BJ (cell line): ENCODE data around the gene ABCB1. TPM values are rescaled to one million over a fixed set of nuclear protein-coding genes. Genes with fewer than 3 reads are reported as not detected.

Source experiments
- CTCF ChIA-PET: fragments of 350-600 bp; formaldehyde crosslinking; extraction: SDS; loops from one replicate; lab custom pipeline; 2021; ENCODE audit warnings: antibody characterized with exemption, inconsistent platforms; lab: Yijun Ruan, JAX
- POLR2A ChIA-PET: fragments of 300-600 bp; sonication (Branson Sonifier 250); formaldehyde crosslinking; extraction: SDS; loops from one replicate; lab custom pipeline; 2021; ENCODE audit warnings: antibody characterized with exemption; lab: Charles Lee
- DNase-seq: peaks from one replicate; pipeline ENCODE4 v3.0.0-alpha.2; 2011; ENCODE audit warnings: low read depth
- H3K27me3 ChIP-seq: 2 replicates; pipeline ENCODE4 v1.6.0; 2011; ENCODE audit warnings: low read length; ENCODE audit not compliant: control insufficient read depth, insufficient read depth
- H3K36me3 ChIP-seq: 2 replicates; pipeline ENCODE4 v1.5.1; 2011; ENCODE audit warnings: low read length; ENCODE audit not compliant: control insufficient read depth, insufficient read depth
- H3K4me3 ChIP-seq: 2 replicates; pipeline ENCODE4 v1.5.1; 2011; ENCODE audit warnings: low read depth, mild to moderate bottlenecking, control low read depth, low read length
- CTCF ChIP-seq: IDR thresholded peaks from 2 replicates; pipeline ENCODE4 v1.5.1; 2011; ENCODE audit warnings: low read depth, mild to moderate bottlenecking, control low read depth, inconsistent platforms, low read length, moderate library complexity; ENCODE audit not compliant: insufficient read depth
- polyA plus RNA-seq: library from polyadenylated mRNA; depleted of rRNA; stranded (reverse); fragments of >200 nt; gene quantifications from 2 replicates; pipeline ENCODE4 v1.2.3, GENCODE V29; 2011

ABCB1 gene
- polyA plus RNA-seq, 1 experiment: 0.25 TPM

- H3K4me3 ChIP-seq: no peak overlapping the region
- ChIA-PET POLR2A (interaction anchor here (0.6 kb wide), 2 partner anchors 15 to 31 kb away, joined by 3 to 4 read pairs; partner anchors contain the start of gene ABCB1), CTCF (no interaction called here)
- TF ChIP-seq CTCF: no peak
- H3K27me3 ChIP-seq: no peaks in the 10 kb centered on the region
- peak; percentile 81 for DNase-seq
- no peaks in the 10 kb centered on the region for H3K36me3 ChIP-seq
Observed at GRCh38 chr7:87570178-87570577, 30.5 kb downstream of the ABCB1 start.

GRCh38 chr7:87567052-87567451 is 33.6 kb downstream of the ABCB1 start:
- TF ChIP-seq CTCF: no peak
- H3K36me3 ChIP-seq: no peaks in the 10 kb centered on the region
- POLR2A ChIA-PET: no interaction called here
- no peak overlapping the region for H3K4me3 ChIP-seq
- no peaks in the 10 kb centered on the region for H3K27me3 ChIP-seq
- DNase-seq: no peak
- CTCF ChIA-PET: no interaction called here

GRCh38 chr7:87566311-87566900 is 34.3 kb downstream of the ABCB1 start:
- Histone ChIP-seq H3K27me3 (no peaks in the 10 kb centered on the region), H3K36me3 (no peaks in the 10 kb centered on the region), H3K4me3 (no peak overlapping the region)
- ChIA-PET CTCF (interaction anchor here (0.6 kb wide), 1 partner anchor 49 kb away, joined by 3 read pairs; no protein-coding TSS in a partner anchor), POLR2A (no interaction called here)
- no peak for DNase-seq
- no peak for TF ChIP-seq CTCF

GRCh38 chr7:87565877-87566276 is 34.8 kb downstream of the ABCB1 start:
- ChIA-PET CTCF (interaction anchor here (0.6 kb wide), 1 partner anchor 48 kb away, joined by 3 read pairs; no protein-coding TSS in a partner anchor), POLR2A (no interaction called here)
- Histone ChIP-seq H3K27me3 (no peaks in the 10 kb centered on the region), H3K36me3 (no peaks in the 10 kb centered on the region), H3K4me3 (no peak overlapping the region)
- no peak for DNase-seq
- no peak for TF ChIP-seq CTCF

GRCh38 chr7:87564296-87564963 is 36.3 kb downstream of the ABCB1 start:
- H3K27me3 ChIP-seq: no peaks in the 10 kb centered on the region
- TF ChIP-seq CTCF: peak; percentile 50
- H3K36me3 ChIP-seq: no peaks in the 10 kb centered on the region
- ChIA-PET CTCF (interaction anchor here (0.7 kb wide), 1 partner anchor 9 kb away, joined by 3 read pairs; no protein-coding TSS in a partner anchor), POLR2A (no interaction called here)
- no peak for DNase-seq
- H3K4me3 ChIP-seq: no peak overlapping the region
